HepG2 (cell line): ENCODE measurements around the gene CTNND2. TPM values are rescaled to one million over a fixed set of nuclear protein-coding genes. Genes with fewer than 3 reads are reported as not detected.

Experiments used
- ATAC-seq: fragments of 200-7000 bp; cut with Tn5 transposase; 3 replicates; pipeline ENCODE4 v1.9.1; 2020; ENCODE audit warnings: mild to moderate bottlenecking, moderate library complexity
- BruUV-seq: library from RNA; stranded (reverse); fragments of 400-500 nt; replicated peaks from 2 replicates; lab custom pipeline; 2021; lab: Mats Ljungman, UMichigan
- CTCF ChIA-PET: fragments of 300-600 bp; formaldehyde crosslinking; extraction: SDS; loops from one replicate; lab custom pipeline; 2021; ENCODE audit warnings: low total read pairs, inconsistent platforms, low intra/inter-chr PET ratio; lab: Yijun Ruan, JAX
- POLR2A ChIA-PET: fragments of 350-600 bp; sonication (Branson Sonifier 250); formaldehyde crosslinking; loops from one replicate; lab custom pipeline; 2020; ENCODE audit warnings: antibody characterized with exemption, inconsistent platforms; lab: Yijun Ruan, JAX
- DNase-seq: peaks from one replicate; pipeline ENCODE4 v3.0.0-alpha.2; 2015; ENCODE audit warnings: low spot score
- FAIRE-seq: peaks from 3 replicates; lab custom pipeline; 2011; peaks lifted over from hg19 to GRCh38; lab: Jason Lieb, UNC
- H2AFZ ChIP-seq: one replicate; pipeline ENCODE4 v1.6.1; 2011; ENCODE audit warnings: low read length, inconsistent platforms
- H3K27ac ChIP-seq: fragments of 300-600 bp; 3 replicates; pipeline ENCODE4 v1.8.0; 2011; ENCODE audit warnings: mixed run types, mild to moderate bottlenecking, mixed read lengths, low read length, inconsistent platforms; ENCODE audit not compliant: insufficient read depth; ENCODE audit errors: extremely low read length
- H3K27me3 ChIP-seq, 2 experiments: fragments of 200-600 bp in 1 of 2; 2 replicates in 1 of 2; 3 replicates in 1 of 2; pipeline versions ENCODE4 v1.6.0 to v1.8.0; 2011; ENCODE audit warnings: low read length in 2 of 2, mild to moderate bottlenecking in 2 of 2, moderate library complexity in 2 of 2, inconsistent platforms in 1 of 2; ENCODE audit not compliant: insufficient read depth in 2 of 2, control insufficient read depth in 1 of 2
- H3K36me3 ChIP-seq, 2 experiments: fragments of 200-600 bp in 1 of 2; replicated peaks in 1 of 2; 2 replicates in 1 of 2; 3 replicates in 1 of 2; pipeline versions ENCODE4 v1.5.1 to v1.8.0; 2011; ENCODE audit warnings: low read length in 2 of 2, inconsistent platforms in 1 of 2; ENCODE audit not compliant: insufficient read depth in 2 of 2, control insufficient read depth in 1 of 2
- H3K4me1 ChIP-seq: 2 replicates; pipeline ENCODE4 v1.5.1; 2012; ENCODE audit warnings: low read length, inconsistent platforms; ENCODE audit not compliant: insufficient read depth
- H3K4me2 ChIP-seq: 2 replicates; pipeline ENCODE4 v1.6.0; 2011; ENCODE audit warnings: low read depth, low read length, inconsistent platforms
- H3K4me3 ChIP-seq, 3 experiments: fragments of 200-600 bp in 1 of 3; sonication (generic), shearing (Covaris generic) in 1 of 3; replicated peaks in 1 of 3; 2 replicates each; pipeline ENCODE4 v1.5.1; 2011 to 2016; ENCODE audit warnings: low read length in 3 of 3, inconsistent platforms in 2 of 3, low read depth in 2 of 3, mild to moderate bottlenecking in 2 of 3, control low read depth in 1 of 3, mixed read lengths in 1 of 3; ENCODE audit not compliant: insufficient read depth in 1 of 3
- H3K79me2 ChIP-seq: one replicate; pipeline ENCODE4 v1.6.1; 2011; ENCODE audit warnings: low read length, inconsistent platforms; ENCODE audit not compliant: insufficient read depth
- H3K9ac ChIP-seq: 2 replicates; pipeline ENCODE4 v1.6.0; 2011; ENCODE audit warnings: mild to moderate bottlenecking, low read depth, low read length, inconsistent platforms; ENCODE audit not compliant: insufficient read depth
- H3K9me3 ChIP-seq: 2 replicates; pipeline ENCODE4 v1.5.1; 2012; ENCODE audit warnings: mild to moderate bottlenecking, low read length
- H4K20me1 ChIP-seq: 2 replicates; pipeline ENCODE4 v1.6.0; 2011; ENCODE audit warnings: inconsistent platforms, mild to moderate bottlenecking, low read length, moderate library complexity; ENCODE audit not compliant: insufficient read depth
- CENPT ChIP-seq: sonication (generic); formaldehyde crosslinking; IDR thresholded peaks from 2 replicates; pipeline ENCODE4 v1.8.0; 2022; ENCODE audit warnings: low read depth, mild to moderate bottlenecking, moderate library complexity, missing genetic modification reagents
- HNRNPLL ChIP-seq: fragments of 200-400 bp; formaldehyde crosslinking; IDR thresholded peaks from 2 replicates; pipeline ENCODE4 v1.6.1; 2017; ENCODE audit warnings: mild to moderate bottlenecking, low read depth, low read length; ENCODE audit not compliant: poor library complexity, severe bottlenecking
- MEIS2 ChIP-seq: sonication (generic); formaldehyde crosslinking; IDR thresholded peaks from 2 replicates; pipeline ENCODE4 v1.9.0; 2021; ENCODE audit warnings: mild to moderate bottlenecking, missing genetic modification reagents
- MLLT10 ChIP-seq: sonication (generic); formaldehyde crosslinking; IDR thresholded peaks from 2 replicates; pipeline ENCODE4 v1.4.0; 2020; ENCODE audit warnings: missing genetic modification reagents
- MTA3 ChIP-seq: sonication (generic); formaldehyde crosslinking; IDR thresholded peaks from 2 replicates; pipeline ENCODE4 v1.4.0; 2020; ENCODE audit warnings: missing genetic modification reagents
- NFKBIZ ChIP-seq: IDR thresholded peaks from 2 replicates; pipeline ENCODE4 v1.6.1; 2018; ENCODE audit warnings: missing genetic modification reagents, missing compliant biosample characterization
- PTBP1 ChIP-seq: fragments of 200-400 bp; formaldehyde crosslinking; IDR thresholded peaks from 2 replicates; pipeline ENCODE4 v1.6.1; 2018; ENCODE audit warnings: low read length, low read depth; ENCODE audit not compliant: poor library complexity, severe bottlenecking
- SALL1 ChIP-seq: sonication (generic); formaldehyde crosslinking; IDR thresholded peaks from 2 replicates; pipeline ENCODE4 v1.8.0; 2022; ENCODE audit warnings: mild to moderate bottlenecking, missing genetic modification reagents
- SCMH1 ChIP-seq: sonication (generic); formaldehyde crosslinking; IDR thresholded peaks from 2 replicates; pipeline ENCODE4 v1.9.0; 2021; ENCODE audit warnings: missing genetic modification reagents, mild to moderate bottlenecking, borderline replicate concordance
- SMAD1 ChIP-seq: sonication (generic); formaldehyde crosslinking; IDR thresholded peaks from 2 replicates; pipeline ENCODE4 v1.4.0; 2020; ENCODE audit warnings: missing genetic modification reagents, low read depth, mild to moderate bottlenecking, borderline replicate concordance
- WIZ ChIP-seq: sonication (generic); formaldehyde crosslinking; IDR thresholded peaks from 2 replicates; pipeline ENCODE4 v1.5.1; 2020; ENCODE audit warnings: mild to moderate bottlenecking, missing genetic modification reagents
- ZBTB34 ChIP-seq: sonication (generic); formaldehyde crosslinking; IDR thresholded peaks from 2 replicates; pipeline ENCODE4 v1.8.0; 2022; ENCODE audit warnings: mild to moderate bottlenecking, missing genetic modification reagents
- ZFP41 ChIP-seq: sonication (generic); formaldehyde crosslinking; IDR thresholded peaks from 2 replicates; pipeline ENCODE4 v1.4.0; 2020; ENCODE audit warnings: mild to moderate bottlenecking, missing genetic modification reagents, borderline replicate concordance
- ZNF263 ChIP-seq: sonication (generic); formaldehyde crosslinking; IDR thresholded peaks from 2 replicates; pipeline ENCODE4 v1.4.0; 2020; ENCODE audit warnings: missing genetic modification reagents
- ZNF558 ChIP-seq: sonication (generic); formaldehyde crosslinking; IDR thresholded peaks from 2 replicates; pipeline ENCODE4 v1.9.0; 2022; ENCODE audit warnings: mild to moderate bottlenecking, missing genetic modification reagents, borderline replicate concordance
- ZNF597 ChIP-seq: sonication (generic); formaldehyde crosslinking; IDR thresholded peaks from 2 replicates; pipeline ENCODE4 v1.5.0; 2020; ENCODE audit warnings: missing genetic modification reagents
- ZNF619 ChIP-seq: sonication (generic); formaldehyde crosslinking; IDR thresholded peaks from 2 replicates; pipeline ENCODE4 v1.4.0; 2020; ENCODE audit warnings: mild to moderate bottlenecking, missing genetic modification reagents
- ZNF660 ChIP-seq: sonication (generic); formaldehyde crosslinking; IDR thresholded peaks from 2 replicates; pipeline ENCODE4 v1.5.1; 2020; ENCODE audit warnings: mild to moderate bottlenecking, low read depth, missing genetic modification reagents, borderline replicate concordance
- ZNF737 ChIP-seq: sonication (generic); formaldehyde crosslinking; IDR thresholded peaks from 2 replicates; pipeline ENCODE4 v1.5.0; 2020; ENCODE audit warnings: missing genetic modification reagents, mild to moderate bottlenecking, borderline replicate concordance
- ZNF761 ChIP-seq: sonication (generic); formaldehyde crosslinking; conservative IDR thresholded peaks from 2 replicates; pipeline ENCODE4 v1.4.0; 2020; ENCODE audit warnings: mild to moderate bottlenecking, missing genetic modification reagents
- ZSCAN30 ChIP-seq: sonication (generic); formaldehyde crosslinking; IDR thresholded peaks from 2 replicates; pipeline ENCODE4 v1.5.0; 2020; ENCODE audit warnings: mild to moderate bottlenecking, missing genetic modification reagents
- ZUFSP ChIP-seq: sonication (generic); formaldehyde crosslinking; IDR thresholded peaks from 2 replicates; pipeline ENCODE4 v1.9.0; 2021; ENCODE audit warnings: missing genetic modification reagents, mild to moderate bottlenecking, borderline replicate concordance
- WGBS: methylation state at CpG from one replicate; pipeline ENCODE4 v1.1.6; 2017; ENCODE audit warnings: low lambda C conversion rate; 5-methylcytosine and 5-hydroxymethylcytosine counted together
- in situ Hi-C: cut with HindIII; loops from 2 replicates; pipeline ENCODE4 v1.10.0; 2017; ENCODE audit warnings: low pct_unique_long_range_greater_than_20kb; ENCODE audit not compliant: extremely low pct_ligation_motif_present
- intact Hi-C: fragments of 100-400 bp; cut with micrococcal nuclease; formaldehyde crosslinking; loops from one replicate; pipeline ENCODE4 v1.10.0; 2022; ENCODE audit not compliant: unreplicated experiment
- polyA plus RNA-seq, 8 experiments: library from polyadenylated mRNA; depleted of rRNA in 3 of 8; stranded (reverse) in 7 of 8; unstranded in 1 of 8; fragments of >200 nt; fragmentation: Illumina TruSeq in 4 of 8; extraction: Trizol in 4 of 8; gene quantifications; 2 replicates each; pipeline versions ENCODE4 v1.2.1 to v1.2.3, GENCODE V29; 2011 to 2016; ENCODE audit warnings: low read depth in 4 of 8, missing spikeins in 1 of 8, mixed read lengths in 1 of 8; ENCODE audit not compliant: insufficient read depth in 1 of 8
- total RNA-seq, 5 experiments: library from RNA; depleted of rRNA; stranded (reverse); fragments of >200 nt; fragmentation: Illumina TruSeq; extraction: Trizol; gene quantifications; 2 replicates each; pipeline ENCODE4 v1.2.3, GENCODE V29; 2016; ENCODE audit warnings: low read depth in 1 of 5

The CTNND2 gene
- total and polyA plus RNA-seq, 2 of the 13 experiments (the other 11 are each of a cell fraction or from before 2014, with no cell fraction given) = not detected

- no peak for TF ChIP-seq ZUFSP (CRISPR knock-in tag)
- no peak for TF ChIP-seq MLLT10 (CRISPR knock-in tag)
- TF ChIP-seq PTBP1 = no peak
- no peak for TF ChIP-seq ZSCAN30
- TF ChIP-seq HNRNPLL = no peak
Measured at GRCh38 chr5:11056560-11056959, 847.7 kb downstream of the CTNND2 start (continued).

GRCh38 chr5:11054014-11054413 lies 850.2 kb downstream of the CTNND2 start:
- Histone ChIP-seq H2AFZ (no peak overlapping the region), H3K4me1 (no peaks in the 10 kb centered on the region), H3K4me2 (no peak overlapping the region), H3K36me3 (no peaks in the 10 kb centered on the region), H3K9ac (no peak overlapping the region), H3K4me3 (no peak overlapping the region), H3K27ac (no peak overlapping the region), H3K27me3 (no peaks in the 10 kb centered on the region), H4K20me1 (no peaks in the 10 kb centered on the region), H3K79me2 (no peaks in the 10 kb centered on the region), H3K9me3 (no peaks in the 10 kb centered on the region)
- BruUV-seq = no TSS peak
- in situ Hi-C loops = no loop called here
- ATAC-seq (no peak), FAIRE-seq (no peak), DNase-seq (no peak)
- ChIA-PET POLR2A (no interaction called here), CTCF (no interaction called here)
- intact Hi-C loops = no loop called here
- 22% methylated on average over 3 of the region's 3 CpGs for WGBS
- TF ChIP-seq SALL1 (CRISPR knock-in tag) (no peak), NFKBIZ (no peak), MEIS2 (CRISPR knock-in tag) (no peak), ZNF660 (CRISPR knock-in tag) (no peak), ZBTB34 (CRISPR knock-in tag) (no peak), ZNF263 (CRISPR knock-in tag) (no peak), ZNF619 (CRISPR knock-in tag) (no peak), CENPT (CRISPR knock-in tag) (no peak), ZFP41 (CRISPR knock-in tag) (no peak), WIZ (no peak), SCMH1 (CRISPR knock-in tag) (no peak), ZNF597 (no peak), ZNF737 (CRISPR knock-in tag) (no peak), SMAD1 (CRISPR knock-in tag) (no peak), ZNF761 (CRISPR knock-in tag) (no peak), ZNF558 (CRISPR knock-in tag) (no peak), MTA3 (CRISPR knock-in tag) (no peak)
